ENCODE measurements around the gene TBK1.
A peak's percentile ranks its signal among the peaks of the same experiment; 100 is the strongest.

Gene TBK1

DNA sequence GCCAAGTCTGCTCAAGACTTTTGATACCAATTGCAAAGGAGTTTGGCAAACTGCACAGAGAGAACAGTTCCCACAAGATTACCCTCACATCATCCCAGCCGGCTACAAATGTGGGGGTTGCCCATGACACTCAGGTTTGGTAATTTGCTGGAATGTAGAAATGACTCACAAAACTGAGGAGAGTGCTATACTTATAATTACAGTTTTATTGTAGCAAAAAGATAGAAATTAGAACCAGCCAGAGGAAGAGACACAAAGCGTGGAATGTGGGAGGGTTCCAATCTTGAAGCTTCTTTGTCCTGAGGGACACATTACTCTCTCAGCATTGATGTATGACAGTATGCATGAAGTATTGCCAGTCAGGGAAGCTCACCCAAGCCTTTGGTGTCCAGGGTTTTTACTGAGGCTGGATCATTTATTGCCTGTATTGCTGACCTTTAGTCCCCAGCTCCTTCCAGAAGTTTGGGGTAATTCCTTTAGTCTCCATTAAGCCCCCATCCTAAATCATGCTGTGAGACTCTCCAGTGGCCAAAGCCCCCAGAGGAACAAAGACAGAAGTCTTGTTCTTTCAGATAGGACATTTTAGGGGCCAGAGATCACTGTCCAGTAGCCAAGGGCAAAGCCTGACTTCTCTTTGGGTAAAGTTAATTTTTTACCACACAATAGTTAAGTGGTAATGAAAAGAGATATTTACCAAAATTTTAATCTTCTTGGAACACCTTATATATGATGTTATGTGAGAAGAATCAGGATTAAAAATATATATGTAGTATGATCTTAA lies 9.9 kb downstream of the TBK1 start:
- TF ChIP-seq, protein P1, sequence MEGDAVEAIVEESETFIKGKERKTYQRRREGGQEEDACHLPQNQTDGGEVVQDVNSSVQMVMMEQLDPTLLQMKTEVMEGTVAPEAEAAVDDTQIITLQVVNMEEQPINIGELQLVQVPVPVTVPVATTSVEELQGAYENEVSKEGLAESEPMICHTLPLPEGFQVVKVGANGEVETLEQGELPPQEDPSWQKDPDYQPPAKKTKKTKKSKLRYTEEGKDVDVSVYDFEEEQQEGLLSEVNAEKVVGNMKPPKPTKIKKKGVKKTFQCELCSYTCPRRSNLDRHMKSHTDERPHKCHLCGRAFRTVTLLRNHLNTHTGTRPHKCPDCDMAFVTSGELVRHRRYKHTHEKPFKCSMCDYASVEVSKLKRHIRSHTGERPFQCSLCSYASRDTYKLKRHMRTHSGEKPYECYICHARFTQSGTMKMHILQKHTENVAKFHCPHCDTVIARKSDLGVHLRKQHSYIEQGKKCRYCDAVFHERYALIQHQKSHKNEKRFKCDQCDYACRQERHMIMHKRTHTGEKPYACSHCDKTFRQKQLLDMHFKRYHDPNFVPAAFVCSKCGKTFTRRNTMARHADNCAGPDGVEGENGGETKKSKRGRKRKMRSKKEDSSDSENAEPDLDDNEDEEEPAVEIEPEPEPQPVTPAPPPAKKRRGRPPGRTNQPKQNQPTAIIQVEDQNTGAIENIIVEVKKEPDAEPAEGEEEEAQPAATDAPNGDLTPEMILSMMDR (conservative IDR thresholded peaks at IDR 0.05; ENCODE audit: low read length) = no peak
- no peak overlapping the region for H3K4me3 ChIP-seq (ENCODE audit: low read length)
- peak; percentile 96 for DNase-seq (ENCODE audit: low read depth)

DNA sequence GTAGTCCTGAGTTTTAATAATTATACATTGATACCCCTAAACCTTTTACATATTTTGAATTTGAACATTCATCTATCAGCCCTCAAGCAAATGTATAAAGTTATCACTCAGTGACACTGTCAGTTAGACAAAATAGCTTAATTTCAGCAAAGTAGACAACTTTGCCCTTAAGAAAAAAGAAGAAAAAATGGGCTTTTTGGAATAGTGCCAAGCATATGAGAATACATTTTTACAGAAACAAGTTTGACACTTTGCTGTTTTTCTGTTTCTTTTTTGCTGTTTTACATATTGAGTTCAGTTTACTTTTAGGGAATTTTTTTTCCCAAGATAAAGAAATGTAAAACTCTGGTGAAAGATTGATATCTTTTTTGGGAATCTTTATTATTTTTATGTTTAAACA lies 14.3 kb downstream of the TBK1 start:
- TF ChIP-seq, protein P1 (conservative IDR thresholded peaks at IDR 0.05; ENCODE audit: low read length) = no peak
- no peak overlapping the region for H3K4me3 ChIP-seq (ENCODE audit: low read length)
- no peak for DNase-seq (ENCODE audit: low read depth)

DNA sequence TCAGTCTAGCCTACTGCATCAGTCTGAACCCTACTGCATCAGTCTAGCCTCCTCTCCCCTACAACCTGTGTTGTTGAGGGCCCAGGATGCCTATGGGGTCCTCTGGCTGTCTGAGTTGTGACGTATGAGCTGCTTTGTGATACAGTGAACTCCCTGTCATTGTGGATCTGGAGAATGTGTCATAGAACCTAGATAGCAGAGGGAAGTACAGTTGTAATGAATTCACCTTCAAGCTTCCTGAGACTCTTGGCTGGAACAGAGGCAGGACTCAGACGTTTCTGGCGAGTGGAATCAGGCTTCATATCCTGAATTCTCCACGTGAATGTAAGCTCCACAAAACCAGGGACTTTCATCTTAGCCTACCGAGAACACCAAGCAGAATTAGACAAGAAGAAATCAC lies 17.0 kb downstream of the TBK1 start:
- TF ChIP-seq, protein P1 (conservative IDR thresholded peaks at IDR 0.05; ENCODE audit: low read length) = no peak
- H3K4me3 ChIP-seq (ENCODE audit: low read length) = no peak overlapping the region
- no peak for DNase-seq (ENCODE audit: low read depth)

DNA sequence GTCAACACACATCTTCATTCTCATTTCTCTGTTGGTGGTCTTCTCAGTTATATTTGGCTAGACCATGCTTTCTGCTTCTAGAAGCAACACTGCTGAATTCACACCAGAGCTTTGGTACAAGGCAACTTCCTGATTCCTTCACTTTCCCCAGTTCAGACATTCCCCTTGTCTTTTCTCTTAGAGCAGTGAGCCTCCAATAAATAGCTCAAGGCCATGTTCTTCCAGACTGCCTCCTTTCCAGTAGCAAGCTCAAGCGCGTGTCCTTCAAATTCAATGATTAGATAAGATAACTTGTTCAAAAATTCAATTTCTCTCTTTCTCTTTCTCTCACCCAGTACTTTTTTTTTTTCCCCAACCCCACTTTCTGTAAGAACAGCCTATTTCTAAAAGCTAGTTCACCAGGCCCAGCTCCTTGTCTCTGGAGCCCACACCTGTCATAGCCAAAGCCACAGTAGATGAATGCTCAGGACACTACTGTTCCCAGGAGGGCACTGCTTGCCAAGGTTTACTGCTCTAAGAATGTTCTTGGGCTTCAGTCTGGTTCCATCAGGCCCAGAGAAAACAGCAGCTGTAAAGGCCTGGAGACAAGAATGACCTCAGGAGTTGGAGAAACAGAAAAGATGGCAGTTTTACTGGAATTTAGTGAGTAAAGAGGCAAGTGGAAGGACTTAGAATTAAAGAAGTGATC lies 17.7 kb downstream of the TBK1 start:
- peak; percentile 33 for DNase-seq (ENCODE audit: low read depth)
- TF ChIP-seq, protein P1 (conservative IDR thresholded peaks at IDR 0.05; ENCODE audit: low read length) = no peak
- no peak overlapping the region for H3K4me3 ChIP-seq (ENCODE audit: low read length)

DNA sequence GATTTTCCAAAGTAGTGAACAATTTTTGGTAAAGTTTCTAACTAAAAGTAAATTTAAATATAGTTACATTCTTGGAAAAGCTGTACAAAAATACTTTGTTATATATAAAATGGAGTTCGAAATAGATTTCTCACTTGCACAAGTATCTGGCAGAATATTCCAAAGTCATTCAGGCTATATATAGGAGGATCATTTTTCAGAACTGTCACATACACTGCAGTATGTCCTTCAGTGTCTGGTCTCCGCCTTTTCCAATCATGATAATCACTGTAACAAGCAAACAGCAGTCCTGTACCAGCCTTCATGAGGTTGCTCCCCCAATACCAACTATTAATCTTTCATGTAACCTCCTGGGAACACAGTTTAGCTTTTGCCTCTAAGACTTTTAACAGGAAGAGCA lies 18.6 kb downstream of the TBK1 start:
- H3K4me3 ChIP-seq (ENCODE audit: low read length) = no peak overlapping the region
- no peak for DNase-seq (ENCODE audit: low read depth)
- TF ChIP-seq, protein P1 (conservative IDR thresholded peaks at IDR 0.05; ENCODE audit: low read length) = no peak

DNA sequence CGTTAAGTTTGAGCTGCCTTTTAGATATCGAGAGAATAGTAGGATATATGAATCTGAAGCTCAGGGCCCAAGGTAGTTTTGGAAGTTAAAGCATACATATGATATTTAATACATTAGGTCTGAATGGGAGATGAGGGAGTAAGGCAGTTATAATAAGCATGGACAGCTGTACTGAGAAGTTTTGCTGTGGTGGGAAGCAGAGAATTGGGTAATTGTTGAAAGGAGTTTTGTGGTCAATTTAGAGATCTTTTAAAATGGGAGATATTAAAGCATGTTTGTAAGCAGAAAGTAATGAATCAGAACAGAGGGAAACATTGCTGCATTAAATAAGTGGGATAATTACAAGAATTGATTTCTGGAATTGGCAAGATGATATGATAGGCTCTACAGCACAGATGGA lies 21.3 kb downstream of the TBK1 start:
- DNase-seq (ENCODE audit: low read depth) = no peak
- TF ChIP-seq, protein P1 (conservative IDR thresholded peaks at IDR 0.05; ENCODE audit: low read length) = no peak
- no peak overlapping the region for H3K4me3 ChIP-seq (ENCODE audit: low read length)

DNA sequence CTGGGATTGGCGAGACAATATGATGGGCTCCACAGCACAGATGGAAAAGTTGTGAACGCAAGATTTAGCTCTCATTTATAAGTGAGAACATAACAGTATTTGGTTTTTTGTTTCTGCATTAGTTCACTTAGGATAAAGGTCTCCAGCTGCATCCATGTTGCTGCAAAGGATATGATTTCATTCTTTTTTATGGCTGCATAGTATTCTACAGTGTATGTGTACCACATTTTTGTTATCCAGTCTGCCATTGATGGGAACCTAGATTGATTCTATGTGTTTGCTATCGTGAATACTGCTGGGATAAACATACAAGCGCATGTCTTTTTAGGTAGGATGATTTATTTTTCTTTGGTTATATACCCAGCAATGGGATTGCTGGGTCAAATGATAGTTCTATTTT lies 23.6 kb downstream of the TBK1 start:
- TF ChIP-seq, protein P1 (conservative IDR thresholded peaks at IDR 0.05; ENCODE audit: low read length) = no peak
- no peak overlapping the region for H3K4me3 ChIP-seq (ENCODE audit: low read length)
- no peak for DNase-seq (ENCODE audit: low read depth)
